Panc1 (cell line): ENCODE measurements around the gene FBXW12. TPM values are rescaled to one million over a fixed set of nuclear protein-coding genes. Genes with fewer than 3 reads are reported as not detected.

Source experiments
- ATAC-seq: fragments of 200-7000 bp; cut with Tn5 transposase; 2 replicates; pipeline ENCODE4 v1.9.1; 2020; ENCODE audit warnings: mild to moderate bottlenecking, moderate library complexity
- BruUV-seq: library from RNA; stranded (reverse); fragments of 400-500 nt; replicated peaks from 2 replicates; lab custom pipeline; 2021; lab: Mats Ljungman, UMichigan
- CTCF ChIA-PET: fragments of 300-600 bp; sonication (Branson Sonifier 250); formaldehyde crosslinking; loops from one replicate; lab custom pipeline; 2022; ENCODE audit warnings: antibody characterized with exemption; lab: Charles Lee
- POLR2A ChIA-PET: fragments of 300-600 bp; sonication (Branson Sonifier 250); formaldehyde crosslinking; loops from one replicate; lab custom pipeline; 2022; ENCODE audit warnings: antibody characterized with exemption; lab: Charles Lee
- DNase-seq: peaks from one replicate; pipeline ENCODE4 v3.0.0-alpha.2; 2010; ENCODE audit warnings: low read depth, low spot score
- H3K27ac ChIP-seq: 2 replicates; pipeline ENCODE4 v1.5.1; 2011; ENCODE audit warnings: mild to moderate bottlenecking, low read length, inconsistent platforms
- H3K27me3 ChIP-seq: fragments of 200-500 bp; sonication (Bioruptor generic); 2 replicates; pipeline ENCODE4 v1.6.0; 2014; ENCODE audit warnings: low read length, inconsistent platforms; ENCODE audit not compliant: control insufficient read depth, insufficient read depth
- H3K36me3 ChIP-seq: fragments of 200-500 bp; sonication (Bioruptor generic); 2 replicates; pipeline ENCODE4 v1.5.1; 2014; ENCODE audit warnings: inconsistent platforms, mild to moderate bottlenecking, low read length, moderate library complexity; ENCODE audit not compliant: control insufficient read depth, insufficient read depth
- H3K4me1 ChIP-seq: 2 replicates; pipeline ENCODE4 v1.5.1; 2011; ENCODE audit warnings: inconsistent platforms, mild to moderate bottlenecking, low read length, moderate library complexity; ENCODE audit not compliant: control insufficient read depth, insufficient read depth
- H3K4me3 ChIP-seq, 2 experiments: 2 replicates each; pipeline ENCODE4 v1.5.1; 2011 to 2012; ENCODE audit warnings: low read depth in 2 of 2, low read length in 2 of 2, mild to moderate bottlenecking in 2 of 2, inconsistent platforms in 1 of 2, moderate library complexity in 1 of 2
- H3K9me3 ChIP-seq: fragments of 200-500 bp; sonication (Bioruptor generic); 2 replicates; pipeline ENCODE4 v1.5.1; 2014; ENCODE audit warnings: low read depth, mild to moderate bottlenecking, inconsistent platforms, low read length, moderate library complexity; ENCODE audit not compliant: control insufficient read depth, insufficient read depth
- POLR2AphosphoS5 ChIP-seq: IDR thresholded peaks from 2 replicates; pipeline ENCODE4 v1.6.1; 2012; ENCODE audit warnings: mild to moderate bottlenecking, low read depth, low read length, moderate library complexity
- SIN3A ChIP-seq: IDR thresholded peaks from 2 replicates; pipeline ENCODE4 v1.6.1; 2012; ENCODE audit warnings: low read depth, mild to moderate bottlenecking, low read length, moderate library complexity, borderline replicate concordance; ENCODE audit not compliant: insufficient read depth
- TCF7L2 ChIP-seq: IDR thresholded peaks from 2 replicates; pipeline ENCODE4 v1.6.1; 2011; ENCODE audit warnings: mild to moderate bottlenecking, low read depth, low read length, inconsistent platforms
- in situ Hi-C: cut with HindIII; loops from 2 replicates; pipeline ENCODE4 v1.10.0; 2016; ENCODE audit warnings: low sequenced_read_pairs, low pct_unique_long_range_greater_than_20kb
- intact Hi-C: fragments of 100-400 bp; cut with micrococcal nuclease; formaldehyde crosslinking; loops from one replicate; pipeline ENCODE4 v1.10.0; 2022; ENCODE audit not compliant: unreplicated experiment
- total RNA-seq: library from RNA; stranded (reverse); gene quantifications from one replicate; pipeline ENCODE4 v1.2.1, GENCODE V29; 2021; ENCODE audit not compliant: unreplicated experiment
- TF ChIP-seq, protein P1 (sequence below): fragments of 450-650 bp; IDR thresholded peaks from 2 replicates; pipeline ENCODE4 v1.5.1; 2017; ENCODE audit warnings: mild to moderate bottlenecking
- TF ChIP-seq, protein P2 (sequence below), 2 experiments: IDR thresholded peaks; 2 replicates each; pipeline ENCODE4 v1.6.1; 2011 to 2012; ENCODE audit warnings: low read depth in 2 of 2, control low read depth in 1 of 2, low read length in 1 of 2, mild to moderate bottlenecking in 1 of 2, moderate library complexity in 1 of 2; ENCODE audit not compliant: insufficient read depth in 1 of 2

Gene FBXW12
- total RNA-seq, 1 experiment from 2014 or later = not detected

DNA sequence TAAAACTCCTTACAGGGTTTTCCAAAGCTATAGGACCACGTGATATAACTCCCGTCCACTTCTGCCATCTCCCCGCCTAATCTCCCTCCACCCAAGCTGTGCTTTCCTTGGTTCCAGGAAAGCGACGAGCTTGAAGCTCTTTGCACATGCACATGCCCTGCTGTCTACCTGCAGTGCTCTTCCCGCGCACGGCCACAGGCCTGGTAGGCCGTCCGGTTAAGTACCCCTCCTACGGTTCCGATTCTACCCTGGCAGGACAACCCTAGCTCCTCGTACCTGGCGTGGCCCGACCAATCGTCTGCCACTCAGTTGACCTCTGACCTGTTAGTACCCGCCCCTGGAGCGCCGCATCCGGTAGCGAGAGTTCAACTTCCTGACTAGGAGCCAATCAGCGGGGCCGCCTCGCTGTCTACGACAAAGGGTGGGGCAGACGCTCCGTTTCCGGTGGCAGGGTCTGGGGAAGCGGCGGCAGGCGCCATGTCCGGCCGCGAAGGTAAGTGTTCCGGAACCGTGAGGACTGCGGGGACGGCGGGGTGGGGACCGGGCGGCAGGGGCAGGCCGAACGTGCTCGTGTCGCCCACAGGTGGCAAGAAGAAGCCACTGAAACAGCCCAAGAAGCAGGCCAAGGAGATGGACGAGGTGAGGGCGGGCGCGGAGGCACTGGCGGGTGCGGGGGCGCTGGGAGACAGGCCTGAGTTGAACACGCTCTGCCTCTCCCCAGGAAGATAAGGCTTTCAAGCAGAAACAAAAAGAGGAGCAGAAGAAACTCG, 68.0 kb downstream of the FBXW12 start, which contains the start of the genes CCDC51 and TMA7:
TSS of gene CCDC51 (minus strand) at position 300 of the 770 bp plus-strand sequence. CDS start 4,991 bp downstream, outside the sequence.
TSS of gene TMA7 (plus strand) at position 438 of the 770 bp plus-strand sequence. CDS start at position 478, 40 bp downstream.
- peak within 1 kb of the TSS; percentile 90 for H3K27ac ChIP-seq
- DNase-seq (peak; percentile 88), ATAC-seq (peak; percentile 98)
- H3K4me1 ChIP-seq = peaks cover 5% of the 10 kb centered on the region; the same call in 1 of the 2 replicates
- H3K4me3 ChIP-seq = peak within 1 kb of the TSS; percentile 91 to 94
- intact Hi-C loops = loop anchor here (5.0 kb wide), 2 partner anchors 38 to 168 kb away; no protein-coding TSS in a partner anchor
- ChIA-PET CTCF (interaction anchor here (0.6 to 1.7 kb wide), 3 partner anchors 39 to 246 kb away, joined by 3 to 4 read pairs (median 4); no protein-coding TSS in a partner anchor), POLR2A (interaction anchor here (0.5 to 0.6 kb wide), 4 partner anchors 40 to 905 kb away, joined by 3 to 12 read pairs (median 3); partner anchors contain the start of gene ZNF589)
- H3K36me3 ChIP-seq = peaks cover 4% of the 10 kb centered on the region; the same call in 1 of the 2 replicates
- peak; percentile 77 for TF ChIP-seq POLR2AphosphoS5
- TF ChIP-seq, protein P1, sequence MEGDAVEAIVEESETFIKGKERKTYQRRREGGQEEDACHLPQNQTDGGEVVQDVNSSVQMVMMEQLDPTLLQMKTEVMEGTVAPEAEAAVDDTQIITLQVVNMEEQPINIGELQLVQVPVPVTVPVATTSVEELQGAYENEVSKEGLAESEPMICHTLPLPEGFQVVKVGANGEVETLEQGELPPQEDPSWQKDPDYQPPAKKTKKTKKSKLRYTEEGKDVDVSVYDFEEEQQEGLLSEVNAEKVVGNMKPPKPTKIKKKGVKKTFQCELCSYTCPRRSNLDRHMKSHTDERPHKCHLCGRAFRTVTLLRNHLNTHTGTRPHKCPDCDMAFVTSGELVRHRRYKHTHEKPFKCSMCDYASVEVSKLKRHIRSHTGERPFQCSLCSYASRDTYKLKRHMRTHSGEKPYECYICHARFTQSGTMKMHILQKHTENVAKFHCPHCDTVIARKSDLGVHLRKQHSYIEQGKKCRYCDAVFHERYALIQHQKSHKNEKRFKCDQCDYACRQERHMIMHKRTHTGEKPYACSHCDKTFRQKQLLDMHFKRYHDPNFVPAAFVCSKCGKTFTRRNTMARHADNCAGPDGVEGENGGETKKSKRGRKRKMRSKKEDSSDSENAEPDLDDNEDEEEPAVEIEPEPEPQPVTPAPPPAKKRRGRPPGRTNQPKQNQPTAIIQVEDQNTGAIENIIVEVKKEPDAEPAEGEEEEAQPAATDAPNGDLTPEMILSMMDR = no peak
- in situ Hi-C loops = no loop called here
- no peaks in the 10 kb centered on the region for H3K27me3 ChIP-seq
- H3K9me3 ChIP-seq = no peaks in the 10 kb centered on the region
- BruUV-seq = no TSS peak

DNA sequence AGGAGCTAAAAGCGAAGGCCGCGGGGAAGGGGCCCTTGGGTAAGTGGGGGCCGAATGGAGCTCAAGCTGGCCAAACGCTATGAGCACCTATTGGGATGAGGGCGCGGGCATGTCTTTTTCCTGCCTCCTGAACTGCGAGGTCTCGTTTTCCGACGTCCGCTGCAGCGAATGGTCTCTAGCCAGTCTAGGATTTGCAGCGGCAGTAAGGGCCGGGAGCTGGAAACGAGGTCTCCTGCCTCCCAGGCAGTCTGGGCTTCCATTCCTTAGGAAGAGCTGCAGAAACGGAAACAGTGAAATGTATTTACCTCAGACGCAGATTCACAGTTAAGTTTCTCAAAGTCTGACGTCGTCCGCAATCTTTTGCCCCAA, 68.6 kb downstream of the FBXW12 start:
- Histone ChIP-seq H3K36me3 (peaks cover 4% of the 10 kb centered on the region; the same call in 1 of the 2 replicates), H3K9me3 (no peaks in the 10 kb centered on the region), H3K27me3 (no peaks in the 10 kb centered on the region), H3K4me1 (peaks cover 5% of the 10 kb centered on the region; the same call in 1 of the 2 replicates), H3K27ac (peak overlapping the region; percentile 89), H3K4me3 (peak overlapping the region; percentile 91 to 94)
- ChIA-PET POLR2A (no interaction called here), CTCF (interaction anchor here (1.7 kb wide), 1 partner anchor 40 kb away, joined by 4 read pairs; no protein-coding TSS in a partner anchor)
- TSS peak; percentile 93 for BruUV-seq
- ATAC-seq = peak; percentile 3; the same call in 1 of the 2 replicates
- in situ Hi-C loops (no loop called here), intact Hi-C loops (no loop called here)
- no peak for DNase-seq
- TF ChIP-seq, protein P1 = no peak
- TF ChIP-seq TCF7L2 (no peak), SIN3A (no peak), POLR2AphosphoS5 (no peak)
- TF ChIP-seq, protein P2, sequence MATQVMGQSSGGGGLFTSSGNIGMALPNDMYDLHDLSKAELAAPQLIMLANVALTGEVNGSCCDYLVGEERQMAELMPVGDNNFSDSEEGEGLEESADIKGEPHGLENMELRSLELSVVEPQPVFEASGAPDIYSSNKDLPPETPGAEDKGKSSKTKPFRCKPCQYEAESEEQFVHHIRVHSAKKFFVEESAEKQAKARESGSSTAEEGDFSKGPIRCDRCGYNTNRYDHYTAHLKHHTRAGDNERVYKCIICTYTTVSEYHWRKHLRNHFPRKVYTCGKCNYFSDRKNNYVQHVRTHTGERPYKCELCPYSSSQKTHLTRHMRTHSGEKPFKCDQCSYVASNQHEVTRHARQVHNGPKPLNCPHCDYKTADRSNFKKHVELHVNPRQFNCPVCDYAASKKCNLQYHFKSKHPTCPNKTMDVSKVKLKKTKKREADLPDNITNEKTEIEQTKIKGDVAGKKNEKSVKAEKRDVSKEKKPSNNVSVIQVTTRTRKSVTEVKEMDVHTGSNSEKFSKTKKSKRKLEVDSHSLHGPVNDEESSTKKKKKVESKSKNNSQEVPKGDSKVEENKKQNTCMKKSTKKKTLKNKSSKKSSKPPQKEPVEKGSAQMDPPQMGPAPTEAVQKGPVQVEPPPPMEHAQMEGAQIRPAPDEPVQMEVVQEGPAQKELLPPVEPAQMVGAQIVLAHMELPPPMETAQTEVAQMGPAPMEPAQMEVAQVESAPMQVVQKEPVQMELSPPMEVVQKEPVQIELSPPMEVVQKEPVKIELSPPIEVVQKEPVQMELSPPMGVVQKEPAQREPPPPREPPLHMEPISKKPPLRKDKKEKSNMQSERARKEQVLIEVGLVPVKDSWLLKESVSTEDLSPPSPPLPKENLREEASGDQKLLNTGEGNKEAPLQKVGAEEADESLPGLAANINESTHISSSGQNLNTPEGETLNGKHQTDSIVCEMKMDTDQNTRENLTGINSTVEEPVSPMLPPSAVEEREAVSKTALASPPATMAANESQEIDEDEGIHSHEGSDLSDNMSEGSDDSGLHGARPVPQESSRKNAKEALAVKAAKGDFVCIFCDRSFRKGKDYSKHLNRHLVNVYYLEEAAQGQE (IDR thresholded peaks at IDR 0.05; ENCODE audit: insufficient read depth in 1 of 2, low read depth in 2 of 2, low read length in 1 of 2) = no peak
